ENCODE measurements around the gene DIAPH1. TPM values are rescaled to one million over a fixed set of nuclear protein-coding genes. Genes with fewer than 3 reads are reported as not detected.
A peak's percentile ranks its signal among the peaks of the same experiment; 100 is the strongest.

DIAPH1 gene
- total RNA-seq, 2 experiments from 2014 or later: 225 to 227 TPM

DNA sequence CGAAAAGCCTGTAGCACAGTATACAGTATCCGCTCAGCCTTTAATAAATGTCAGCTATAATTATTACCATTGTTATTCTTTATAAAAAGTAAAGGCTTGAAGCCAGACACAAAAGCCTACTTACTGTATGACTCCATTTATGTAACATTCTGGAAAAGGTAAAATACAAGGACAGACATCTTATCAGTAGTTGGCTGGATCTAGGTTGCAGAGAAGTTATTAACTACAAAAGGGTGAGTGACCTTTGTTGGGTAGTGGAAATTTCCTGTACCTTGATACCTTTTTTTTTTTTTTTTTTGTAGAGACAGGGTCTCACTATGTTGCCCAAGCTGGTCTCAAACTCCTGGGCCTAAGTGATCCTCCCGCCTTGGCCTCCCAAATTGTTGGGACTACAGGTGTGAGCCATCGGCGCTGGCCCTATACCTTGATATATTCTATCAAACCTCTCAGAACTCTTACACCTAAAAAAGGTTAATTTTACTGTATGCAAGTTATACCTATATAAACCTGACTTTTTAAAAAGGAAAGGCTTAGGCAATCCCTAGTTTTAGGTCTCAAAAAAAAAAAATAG, 11.9 kb upstream of the DIAPH1 start:
- CTCF ChIA-PET: interaction anchor here (1.1 to 10.4 kb wide), 5 partner anchors 9 to 63 kb away, joined by 3 to 120 read pairs (median 3); partner anchors contain the start of gene DIAPH1
- Mint-ChIP-seq H3K27ac (no peak overlapping the region), H3K4me3 (no peak overlapping the region), H3K36me3 (peaks cover 23% of the 10 kb centered on the region), H3K9me3 (no peaks in the 10 kb centered on the region), H3K27me3 (no peaks in the 10 kb centered on the region), H3K4me1 (ENCODE audit: low read depth) (peaks cover 19% of the 10 kb centered on the region)
- POLR2A ChIA-PET: interaction anchor here (1.3 kb wide), 1 partner anchor 11 kb away, joined by 4 read pairs; no protein-coding TSS in a partner anchor
- intact Hi-C loops (cut with micrococcal nuclease): no loop called here
- DNase-seq: no peak

DNA sequence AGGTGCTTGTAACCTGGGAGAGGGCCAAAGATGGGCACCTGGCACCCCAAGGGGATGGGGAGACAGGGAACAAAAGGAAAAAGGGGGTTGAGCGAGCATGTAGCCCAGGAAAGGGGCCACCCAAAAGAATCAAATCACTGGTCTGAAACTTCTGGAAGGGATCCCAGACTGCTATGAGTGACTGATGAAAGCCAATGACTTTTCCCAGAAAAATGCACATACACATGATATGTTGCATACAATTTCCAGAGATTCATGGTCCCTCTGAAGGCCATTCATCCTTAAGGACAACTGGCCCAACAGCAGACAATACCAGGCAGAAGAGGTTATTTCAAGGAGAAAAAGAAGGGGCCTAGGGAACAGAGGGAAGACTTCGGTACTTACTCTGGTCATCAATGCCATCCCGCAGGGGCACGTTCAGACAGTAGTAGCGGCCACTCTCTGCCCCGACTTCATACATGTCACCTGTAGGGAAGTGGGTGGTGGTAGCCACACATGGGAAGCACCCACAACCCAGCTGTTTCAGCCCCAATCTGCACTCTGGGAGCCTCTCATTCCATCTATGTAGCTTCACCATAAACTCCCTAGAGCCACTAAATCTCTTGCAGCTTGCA, 9.5 kb upstream of the DIAPH1 start:
- no peaks in the 10 kb centered on the region for H3K9me3 Mint-ChIP-seq
- H3K4me1 Mint-ChIP-seq (ENCODE audit: low read depth): peaks cover 7% of the 10 kb centered on the region
- no peak overlapping the region for H3K27ac Mint-ChIP-seq
- ChIA-PET CTCF (interaction anchor here (1.6 to 12.8 kb wide), 3 partner anchors 9 to 64 kb away, joined by 4 to 364 read pairs (median 67); partner anchors contain the start of gene DIAPH1), POLR2A (no interaction called here)
- no peak for DNase-seq
- H3K4me3 Mint-ChIP-seq: no peak overlapping the region
- intact Hi-C loops (cut with micrococcal nuclease): no loop called here
- H3K27me3 Mint-ChIP-seq: no peaks in the 10 kb centered on the region
- H3K36me3 Mint-ChIP-seq: peaks cover 32% of the 10 kb centered on the region

DNA sequence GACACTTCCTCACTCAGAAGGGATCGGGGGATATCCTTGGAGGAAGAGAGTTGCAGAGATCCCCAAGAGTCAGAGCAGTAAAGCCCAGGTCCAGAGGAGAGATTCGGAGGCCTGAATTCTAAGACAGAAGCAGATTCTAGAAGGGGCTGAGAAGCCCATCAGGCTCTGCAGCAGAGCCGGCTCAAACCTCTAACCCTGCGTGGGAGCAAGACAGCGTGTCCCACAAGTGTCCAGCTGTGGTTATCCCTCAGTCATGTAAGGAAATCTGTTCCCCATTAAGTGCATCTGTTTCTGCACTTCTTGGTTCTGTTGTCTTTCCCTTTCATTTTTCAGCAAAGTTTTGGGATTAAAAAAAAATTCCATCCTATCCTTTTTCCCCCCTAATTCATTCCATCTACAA, 4.8 kb upstream of the DIAPH1 start:
- H3K4me3 Mint-ChIP-seq: no peak overlapping the region
- H3K27ac Mint-ChIP-seq: peak overlapping the region; percentile 83
- peaks cover 29% of the 10 kb centered on the region for H3K36me3 Mint-ChIP-seq
- no peaks in the 10 kb centered on the region for H3K27me3 Mint-ChIP-seq
- POLR2A ChIA-PET: interaction anchor here (1.1 kb wide), 1 partner anchor 19 kb away, joined by 3 read pairs; no protein-coding TSS in a partner anchor
- intact Hi-C loops (cut with micrococcal nuclease): no loop called here
- peaks cover 25% of the 10 kb centered on the region for H3K4me1 Mint-ChIP-seq (ENCODE audit: low read depth)
- CTCF ChIA-PET: interaction anchor here (1.0 to 12.8 kb wide), 4 partner anchors 14 to 56 kb away, joined by 3 to 364 read pairs (median 6); partner anchors contain the start of genes HDAC3 and RELL2
- no peaks in the 10 kb centered on the region for H3K9me3 Mint-ChIP-seq
- no peak for DNase-seq

GRCh38 chr5:141623186-141623585, 4.4 kb upstream of the DIAPH1 start:
- H3K9me3 Mint-ChIP-seq: no peaks in the 10 kb centered on the region
- ChIA-PET CTCF (interaction anchor here (0.7 to 12.8 kb wide), 6 partner anchors 14 to 338 kb away, joined by 3 to 364 read pairs (median 4); partner anchors contain the start of genes HDAC3 and RELL2), POLR2A (no interaction called here)
- intact Hi-C loops (cut with micrococcal nuclease): no loop called here
- H3K36me3 Mint-ChIP-seq: peaks cover 31% of the 10 kb centered on the region
- H3K27me3 Mint-ChIP-seq: no peaks in the 10 kb centered on the region
- H3K4me3 Mint-ChIP-seq: no peak overlapping the region
- H3K27ac Mint-ChIP-seq: peak overlapping the region; percentile 83
- peak; percentile 53 for DNase-seq
- H3K4me1 Mint-ChIP-seq (ENCODE audit: low read depth): peaks cover 25% of the 10 kb centered on the region

GRCh38 chr5:141618030-141618803, 583 bp downstream of the DIAPH1 start:
- H3K36me3 Mint-ChIP-seq: peaks cover 25% of the 10 kb centered on the region
- ChIA-PET CTCF (interaction anchor here (0.6 to 12.8 kb wide), 19 partner anchors 9 to 1217 kb away, joined by 3 to 364 read pairs (median 15); partner anchors contain the start of genes HDAC3, RELL2 and TAF7), POLR2A (interaction anchor here (1.0 to 6.6 kb wide), 7 partner anchors 9 to 31 kb away, joined by 3 to 51 read pairs (median 10); partner anchors contain the start of genes HDAC3 and RELL2)
- peak overlapping the region; percentile 98 for H3K27ac Mint-ChIP-seq
- H3K27me3 Mint-ChIP-seq: no peaks in the 10 kb centered on the region
- H3K4me1 Mint-ChIP-seq (ENCODE audit: low read depth): peaks cover 56% of the 10 kb centered on the region
- H3K4me3 Mint-ChIP-seq: peak overlapping the region; percentile 91
- H3K9me3 Mint-ChIP-seq: no peaks in the 10 kb centered on the region
- intact Hi-C loops (cut with micrococcal nuclease): loop anchor here (10.0 kb wide), 1 partner anchor 477 kb away; no protein-coding TSS in a partner anchor
- peak; percentile 79 for DNase-seq

DNA sequence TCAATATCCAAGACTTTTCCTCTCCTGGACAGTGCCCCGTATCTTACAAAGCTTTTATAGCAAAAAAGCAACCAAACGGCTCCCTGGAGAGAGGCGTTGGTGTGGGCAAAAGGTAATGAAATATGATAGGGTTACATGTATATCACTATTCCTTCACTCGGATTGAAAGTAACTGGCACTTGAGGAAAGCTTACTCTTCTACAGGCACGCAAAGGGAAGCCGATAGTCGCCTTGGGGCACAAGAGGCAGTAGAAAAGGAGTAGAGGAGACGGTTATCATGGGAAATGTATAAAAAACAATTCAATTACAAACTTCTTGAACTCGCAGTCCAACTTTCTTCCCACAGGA, 1.1 kb downstream of the DIAPH1 start:
- Mint-ChIP-seq H3K9me3 (no peaks in the 10 kb centered on the region), H3K4me3 (peak overlapping the region; percentile 91), H3K4me1 (ENCODE audit: low read depth) (peaks cover 56% of the 10 kb centered on the region), H3K27me3 (no peaks in the 10 kb centered on the region), H3K36me3 (peaks cover 22% of the 10 kb centered on the region), H3K27ac (peak overlapping the region; percentile 98)
- CTCF ChIA-PET: interaction anchor here (1.8 to 12.8 kb wide), 9 partner anchors 10 to 54 kb away, joined by 12 to 364 read pairs (median 48); partner anchors contain the start of genes HDAC3 and RELL2
- POLR2A ChIA-PET: interaction anchor here (1.4 to 6.6 kb wide), 5 partner anchors 9 to 30 kb away, joined by 4 to 51 read pairs (median 10); partner anchors contain the start of genes HDAC3 and RELL2
- no peak for DNase-seq
- intact Hi-C loops (cut with micrococcal nuclease): loop anchor here (10.0 kb wide), 1 partner anchor 477 kb away; no protein-coding TSS in a partner anchor

DNA sequence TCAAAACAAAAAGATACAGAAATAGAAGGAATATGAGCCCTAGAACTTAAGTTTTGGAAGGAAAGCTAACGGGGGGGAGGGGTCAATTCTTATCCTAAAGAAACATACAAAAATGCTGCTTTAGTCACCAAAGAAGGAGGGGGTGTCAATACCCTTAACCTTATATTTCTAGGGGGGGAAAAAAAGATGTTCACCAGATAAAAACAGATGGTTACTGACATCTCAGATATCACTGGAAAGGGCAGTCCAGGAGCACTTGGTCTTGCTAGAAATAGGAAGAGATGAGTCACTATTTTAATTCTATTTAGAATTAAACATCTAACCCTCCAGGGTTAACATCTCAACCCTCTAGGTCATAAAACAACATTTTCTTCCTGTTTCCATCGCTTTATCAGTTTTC, 1.7 kb downstream of the DIAPH1 start:
- Mint-ChIP-seq H3K9me3 (no peaks in the 10 kb centered on the region), H3K4me1 (ENCODE audit: low read depth) (peaks cover 59% of the 10 kb centered on the region), H3K27me3 (no peaks in the 10 kb centered on the region), H3K27ac (peak overlapping the region; percentile 98), H3K36me3 (peaks cover 22% of the 10 kb centered on the region), H3K4me3 (peak overlapping the region; percentile 91)
- intact Hi-C loops (cut with micrococcal nuclease): loop anchor here (10.0 kb wide), 1 partner anchor 478 kb away; no protein-coding TSS in a partner anchor
- ChIA-PET CTCF (interaction anchor here (1.8 to 12.8 kb wide), 8 partner anchors 9 to 53 kb away, joined by 5 to 364 read pairs (median 32); partner anchors contain the start of genes HDAC3 and RELL2), POLR2A (interaction anchor here (1.4 to 6.6 kb wide), 5 partner anchors 8 to 30 kb away, joined by 4 to 51 read pairs (median 10); partner anchors contain the start of genes HDAC3 and RELL2)
- DNase-seq: no peak

- peak overlapping the region; percentile 91 for H3K4me3 Mint-ChIP-seq
- DNase-seq: no peak
- no peaks in the 10 kb centered on the region for H3K27me3 Mint-ChIP-seq
- H3K9me3 Mint-ChIP-seq: no peaks in the 10 kb centered on the region
- intact Hi-C loops (cut with micrococcal nuclease): loop anchor here (10.0 kb wide), 1 partner anchor 479 kb away; no protein-coding TSS in a partner anchor
- H3K4me1 Mint-ChIP-seq (ENCODE audit: low read depth): peaks cover 61% of the 10 kb centered on the region
- ChIA-PET CTCF (interaction anchor here (0.6 to 12.8 kb wide), 10 partner anchors 8 to 52 kb away, joined by 3 to 364 read pairs (median 15); partner anchors contain the start of genes HDAC3 and RELL2), POLR2A (interaction anchor here (1.9 to 6.6 kb wide), 4 partner anchors 7 to 24 kb away, joined by 7 to 51 read pairs (median 27); partner anchors contain the start of genes HDAC3 and RELL2)
- peaks cover 22% of the 10 kb centered on the region for H3K36me3 Mint-ChIP-seq
- H3K27ac Mint-ChIP-seq: peak overlapping the region; percentile 98
Observed at GRCh38 chr5:141615991-141616720, 2.6 kb downstream of the DIAPH1 start.

DNA sequence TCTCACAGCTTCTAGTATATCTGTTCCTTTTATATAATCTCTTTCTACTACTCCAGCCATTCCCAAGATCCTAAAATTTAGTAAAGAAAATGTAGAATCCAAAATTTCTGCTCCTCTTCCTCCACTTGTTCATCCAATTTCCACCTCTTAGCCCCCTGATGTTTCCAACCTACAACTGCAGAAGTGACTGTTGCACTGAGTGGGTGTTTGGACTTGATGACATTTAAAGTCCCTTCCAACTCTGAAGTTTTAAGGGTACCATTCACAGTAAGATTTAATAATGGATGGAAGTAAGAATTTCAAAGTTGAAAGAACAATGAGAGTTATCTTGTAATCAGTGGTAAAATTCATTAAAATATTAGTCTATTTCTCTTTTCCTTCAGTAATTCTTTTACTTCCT, 5.5 kb downstream of the DIAPH1 start:
- Mint-ChIP-seq H3K27me3 (no peaks in the 10 kb centered on the region), H3K4me3 (no peak overlapping the region), H3K27ac (peak overlapping the region; percentile 28), H3K4me1 (ENCODE audit: low read depth) (peaks cover 76% of the 10 kb centered on the region), H3K9me3 (no peaks in the 10 kb centered on the region), H3K36me3 (peaks cover 30% of the 10 kb centered on the region)
- ChIA-PET CTCF (interaction anchor here (0.6 to 2.3 kb wide), 4 partner anchors 16 to 55 kb away, joined by 3 to 19 read pairs (median 6); no protein-coding TSS in a partner anchor), POLR2A (interaction anchor here (0.8 kb wide), 1 partner anchor 9 kb away, joined by 3 read pairs; no protein-coding TSS in a partner anchor)
- DNase-seq: no peak
- intact Hi-C loops (cut with micrococcal nuclease): loop anchor here (10.0 kb wide), 1 partner anchor 481 kb away; no protein-coding TSS in a partner anchor

DNA sequence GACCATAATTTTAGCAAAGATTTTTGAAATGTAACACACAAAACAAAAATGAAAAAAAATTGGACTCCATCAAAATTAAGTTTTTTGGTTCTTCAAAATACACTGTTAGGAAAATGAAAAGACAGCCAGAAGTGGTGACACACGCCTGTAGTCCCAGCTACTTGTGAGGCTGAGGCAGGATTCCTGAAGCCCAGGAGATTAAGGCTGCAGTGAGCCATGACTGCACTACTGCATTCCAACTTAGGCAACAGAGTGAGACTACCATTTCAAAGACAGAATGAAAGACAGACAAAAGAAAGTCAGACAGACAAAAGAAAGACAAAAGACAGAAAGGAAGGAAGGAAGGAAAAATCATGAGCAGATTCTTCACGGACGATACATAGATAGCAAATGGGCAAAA, 7.5 kb downstream of the DIAPH1 start:
- Mint-ChIP-seq H3K9me3 (no peaks in the 10 kb centered on the region), H3K27ac (peak overlapping the region; percentile 28), H3K27me3 (no peaks in the 10 kb centered on the region), H3K4me3 (no peak overlapping the region), H3K4me1 (ENCODE audit: low read depth) (peaks cover 79% of the 10 kb centered on the region), H3K36me3 (peaks cover 16% of the 10 kb centered on the region)
- POLR2A ChIA-PET: interaction anchor here (1.6 kb wide), 1 partner anchor 19 kb away, joined by 3 read pairs; no protein-coding TSS in a partner anchor
- no peak for DNase-seq
- intact Hi-C loops (cut with micrococcal nuclease): loop anchor here (10.0 kb wide), 1 partner anchor 484 kb away; no protein-coding TSS in a partner anchor
- CTCF ChIA-PET: interaction anchor here (0.8 kb wide), 1 partner anchor 19 kb away, joined by 4 read pairs; no protein-coding TSS in a partner anchor
